ENCODE results near the gene FAM241B.

Gene FAM241B

DNA sequence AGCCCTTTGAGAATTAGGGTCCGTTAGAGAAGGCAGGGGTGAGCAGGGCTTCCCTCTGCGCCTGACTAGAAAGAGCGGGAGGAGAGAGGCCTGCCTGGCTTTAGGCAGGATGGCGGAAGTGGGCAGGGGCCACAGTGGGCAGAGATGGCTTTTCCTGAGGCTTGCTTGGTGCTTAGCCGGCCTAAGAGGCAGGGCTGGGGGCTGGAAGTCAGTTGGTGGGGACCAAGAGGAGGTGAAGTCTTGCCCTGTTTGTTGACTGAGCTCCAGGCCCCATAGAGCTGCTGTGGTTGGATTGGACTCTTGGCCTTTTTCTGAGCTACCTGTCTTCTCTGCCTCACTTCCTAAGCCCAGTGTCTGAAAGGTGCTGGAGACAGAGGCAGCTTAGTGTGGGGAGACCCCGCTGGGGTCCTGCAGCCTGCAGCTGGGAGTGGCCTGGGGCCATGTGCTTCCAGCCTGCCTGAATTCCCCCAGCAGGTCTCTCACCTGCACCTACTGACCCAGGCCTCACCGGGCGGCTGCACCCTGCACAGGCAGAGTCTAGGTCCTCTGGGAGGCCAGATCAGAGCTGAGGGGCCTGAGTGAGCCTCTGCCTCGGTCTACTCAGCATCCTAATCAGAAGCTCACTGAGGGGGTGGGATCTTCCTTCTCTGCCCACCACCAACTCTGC is 4.8 kb downstream of the FAM241B start:
- DNase-seq: no peak

DNA sequence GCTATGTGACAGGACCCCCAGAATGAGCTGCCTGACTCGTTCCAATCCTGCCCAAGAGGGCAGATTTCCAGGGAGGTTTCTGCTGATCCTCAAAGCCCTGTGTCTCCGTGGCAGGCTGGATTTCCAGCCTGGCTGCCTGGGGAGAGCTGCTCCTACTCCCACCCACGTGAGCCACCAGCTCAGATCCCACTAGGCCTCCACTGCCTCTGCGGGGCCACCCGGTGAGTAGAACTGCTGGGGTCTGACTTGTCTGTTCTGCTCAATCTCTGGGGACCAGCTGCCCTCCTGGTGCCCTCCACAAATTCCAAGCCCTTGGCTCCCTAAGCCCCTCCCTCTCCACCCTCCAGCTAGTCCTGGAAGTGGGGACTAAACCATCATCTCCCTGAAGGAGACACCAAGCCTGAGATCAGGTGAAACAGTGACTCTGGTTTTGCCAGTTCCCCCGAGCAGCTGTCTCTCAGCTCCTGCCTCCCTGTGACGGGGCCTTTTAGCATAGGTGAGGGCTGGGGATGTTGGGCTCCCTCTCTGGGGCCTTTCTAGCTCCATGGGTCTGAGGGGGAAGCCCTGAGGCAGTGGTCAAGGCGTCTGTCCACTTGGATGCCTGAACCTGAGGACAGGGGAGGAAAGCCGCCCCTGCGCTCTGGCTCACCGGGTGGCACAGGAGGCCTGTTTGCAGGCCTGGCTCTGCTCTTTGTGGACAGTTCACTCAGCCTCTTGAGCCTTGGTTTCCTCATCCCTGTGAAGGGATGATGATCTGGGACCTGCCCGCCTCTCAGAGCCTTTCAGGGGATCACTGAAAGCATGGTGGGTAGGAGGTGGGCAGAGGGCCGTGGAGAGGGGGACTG is 5.6 kb downstream of the FAM241B start:
- no peak for DNase-seq

DNA sequence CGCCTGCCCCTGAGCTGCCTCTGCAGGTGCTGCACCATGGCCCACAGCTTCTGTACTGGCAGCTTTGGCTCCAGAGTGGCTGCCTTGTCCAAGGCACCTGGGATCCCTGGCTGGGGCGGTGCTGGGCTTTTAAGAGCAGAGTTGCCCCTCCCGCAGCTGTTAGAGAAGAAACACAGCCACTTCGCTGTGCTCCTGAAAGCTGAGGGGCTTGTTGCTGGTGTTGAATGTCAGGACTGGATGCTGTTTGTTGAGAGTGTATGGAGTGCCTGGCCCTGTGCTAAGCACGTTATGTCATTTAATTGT is 6.2 kb downstream of the FAM241B start:
- DNase-seq: no peak

DNA sequence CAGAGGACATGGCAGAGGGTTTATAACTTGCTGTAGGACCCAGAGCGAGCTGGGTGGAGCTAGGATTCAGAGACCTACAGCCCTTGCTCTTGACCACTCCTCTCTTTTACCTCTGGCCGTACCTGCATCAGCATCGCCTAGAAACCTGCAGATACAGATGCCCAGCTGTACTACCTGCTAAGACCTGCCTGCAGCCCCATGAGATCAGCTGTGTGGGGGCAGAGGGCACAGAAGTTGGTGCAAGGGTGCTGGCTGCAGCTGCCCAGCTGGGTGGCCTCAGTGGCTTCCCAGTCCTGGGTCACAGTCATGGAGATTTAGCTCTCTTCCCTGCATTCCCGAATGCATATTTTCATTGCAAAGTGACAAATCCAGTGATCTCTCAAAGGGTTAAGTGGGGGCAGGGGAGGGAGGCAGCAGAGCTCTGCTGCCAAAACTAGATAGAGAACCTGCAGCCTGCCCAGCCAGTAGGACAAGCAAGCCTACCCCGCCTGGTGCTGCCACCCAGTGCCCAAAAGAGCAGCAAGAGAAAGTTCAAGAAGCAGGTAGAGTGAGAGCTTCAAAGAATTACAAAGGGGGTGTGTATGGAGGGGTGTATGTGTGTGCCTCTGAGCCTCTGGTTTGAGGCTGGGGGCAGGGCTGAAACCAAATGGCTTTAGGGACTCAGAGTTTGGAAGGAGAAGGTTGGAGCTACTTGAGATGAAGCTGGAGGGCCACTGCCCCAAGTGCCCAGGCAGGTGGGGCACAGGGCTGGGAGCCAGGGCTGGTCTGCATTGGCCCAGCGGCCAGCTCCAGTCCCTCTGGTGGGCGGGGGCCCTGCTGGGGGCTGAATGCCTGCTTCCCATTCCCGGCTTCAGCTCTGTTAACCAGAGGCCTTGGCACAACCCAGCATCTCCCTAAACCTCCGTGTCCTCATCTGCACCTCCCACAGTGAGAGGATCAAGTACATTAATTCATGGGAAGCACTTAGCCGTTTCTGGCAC is 6.9 kb downstream of the FAM241B start:
- peak in 11 of 51 donors; percentile 4 to 21 (median 11) for DNase-seq

DNA sequence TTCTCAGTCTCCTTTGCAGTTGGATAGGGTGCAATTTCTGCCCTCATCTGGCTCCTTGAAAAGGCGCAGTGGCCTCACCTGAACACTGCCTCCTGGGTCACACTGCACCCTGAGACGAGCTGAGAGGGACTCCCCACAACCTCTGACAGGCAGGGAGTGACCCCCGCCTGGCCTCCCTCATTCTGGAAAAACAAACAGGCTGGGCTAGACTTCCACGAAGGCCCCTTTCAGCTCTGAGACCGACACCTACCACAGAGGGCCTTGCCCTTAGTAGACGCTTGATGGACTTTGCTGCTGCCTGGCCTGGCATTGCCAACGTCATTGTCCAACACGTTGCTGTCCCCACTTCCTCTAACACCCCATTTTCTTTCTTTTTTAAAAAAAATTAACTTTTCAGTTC is 8.6 kb downstream of the FAM241B start:
- no peak for DNase-seq

DNA sequence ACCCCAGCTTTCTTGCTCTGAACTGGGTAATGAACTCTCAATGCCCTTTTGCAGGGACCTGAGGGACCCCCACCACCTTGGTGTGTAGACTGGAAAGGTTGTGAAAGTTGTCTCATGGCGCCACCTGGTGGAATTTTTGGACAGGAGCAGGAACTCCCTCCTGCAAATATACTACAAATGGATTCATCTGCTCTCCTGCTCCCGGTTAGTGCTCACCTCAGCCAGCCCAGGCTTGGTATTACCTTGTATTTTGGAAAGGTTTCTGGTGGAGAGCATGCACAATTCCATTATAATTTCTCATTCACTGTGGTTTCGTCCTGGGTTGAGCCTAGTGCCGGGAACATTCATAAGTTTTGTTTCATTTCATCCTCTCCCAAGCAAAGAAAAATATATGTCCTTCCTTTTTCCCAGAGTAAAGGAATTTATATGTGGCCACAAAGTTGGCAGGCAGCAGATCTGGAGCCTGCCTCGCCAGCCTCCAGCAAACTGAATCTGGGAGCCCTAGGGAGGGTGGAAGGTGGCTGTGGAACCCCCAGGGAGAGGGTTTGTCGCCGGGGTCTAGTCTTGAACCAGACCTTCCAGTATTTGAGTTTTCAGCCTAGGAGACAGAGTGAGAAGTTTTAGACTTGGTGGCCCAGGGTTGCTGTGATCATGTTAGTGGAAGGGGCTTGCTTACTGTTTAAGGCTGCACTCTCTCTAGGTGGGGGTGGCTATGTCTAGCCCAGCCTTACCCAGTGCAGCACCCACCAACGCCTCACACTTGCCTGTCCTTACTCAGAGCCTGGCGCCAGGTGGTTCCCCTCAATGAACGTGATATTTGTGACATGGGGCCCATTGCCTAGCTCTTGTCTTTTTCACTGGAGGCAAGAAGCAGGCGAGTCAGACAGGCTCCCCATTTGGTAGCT is 9.5 kb downstream of the FAM241B start:
- DNase-seq: peak in 38 of 51 donors; percentile 2 to 78 (median 42)

DNA sequence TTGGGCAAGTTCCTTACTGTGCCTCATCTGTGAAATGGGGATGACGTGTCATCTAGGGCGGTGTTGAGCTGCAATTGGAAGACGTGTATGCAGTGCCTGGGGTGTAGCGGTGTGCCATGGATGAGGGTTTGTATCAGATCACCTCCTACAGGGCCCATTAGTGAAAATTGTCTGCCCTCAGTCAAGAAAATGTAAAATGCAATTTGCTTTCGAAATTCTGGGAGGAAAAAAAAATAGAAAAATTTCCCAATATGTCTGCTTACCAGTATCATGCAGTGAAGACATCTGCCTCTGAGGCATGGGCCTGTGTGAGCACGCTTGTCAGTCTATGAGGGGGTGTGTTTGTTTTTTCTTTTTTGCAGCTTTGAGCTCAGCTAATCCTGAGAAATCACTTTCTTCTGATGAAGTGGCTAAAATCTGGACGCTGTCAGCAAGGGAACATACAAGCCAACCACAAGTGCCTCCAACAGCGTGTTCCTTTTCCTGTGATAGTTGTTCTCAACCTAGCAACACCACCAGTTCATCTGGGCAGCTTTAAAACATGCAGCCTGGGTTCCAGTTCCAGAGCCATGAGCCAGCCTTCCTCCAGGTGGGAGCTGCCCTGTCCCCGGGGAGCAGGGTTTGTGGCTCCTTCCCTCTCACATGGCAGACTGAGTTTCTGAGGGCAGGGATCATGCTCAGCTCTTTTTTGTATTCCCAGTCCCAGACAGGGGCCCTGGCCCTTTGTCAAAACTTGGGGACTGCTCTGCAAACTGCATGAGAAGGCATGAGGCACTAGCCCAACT is 10.3 kb downstream of the FAM241B start:
- DNase-seq: no peak

DNA sequence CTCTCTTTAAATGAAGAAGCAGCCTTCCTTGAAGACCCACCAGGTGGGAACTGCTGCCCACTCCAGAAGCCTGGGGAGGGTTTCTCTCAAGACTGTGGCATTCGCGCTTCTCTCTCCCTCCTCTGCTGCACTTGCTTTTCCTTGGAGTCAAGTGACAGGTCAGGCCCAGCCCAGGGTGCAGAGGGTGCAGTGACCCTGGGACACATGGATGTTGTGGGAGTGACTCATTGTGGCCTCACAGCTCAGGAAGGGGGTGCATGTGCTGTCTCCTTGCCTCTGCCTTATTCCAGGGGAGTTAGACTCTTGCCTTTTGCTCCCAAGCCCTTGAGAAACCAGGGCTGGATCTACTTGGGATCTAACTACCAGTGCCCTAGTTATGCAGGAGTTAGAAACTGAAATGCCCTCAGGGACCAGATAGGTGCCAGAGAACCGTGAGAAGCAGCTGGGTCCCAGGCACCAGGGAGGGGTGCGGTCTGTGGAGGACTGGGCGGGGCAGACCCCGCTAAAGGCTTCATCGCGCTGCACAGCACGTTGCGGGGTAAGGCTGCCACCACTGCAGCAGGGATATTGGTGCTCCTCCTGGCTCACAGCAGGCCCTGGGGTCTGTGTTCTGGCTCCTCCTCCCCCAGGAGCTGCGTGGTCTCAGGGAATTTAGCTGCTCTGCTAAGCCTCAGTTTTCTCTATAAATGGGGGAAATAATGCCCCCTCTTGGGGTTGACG is 11.4 kb downstream of the FAM241B start:
- no peak for DNase-seq

DNA sequence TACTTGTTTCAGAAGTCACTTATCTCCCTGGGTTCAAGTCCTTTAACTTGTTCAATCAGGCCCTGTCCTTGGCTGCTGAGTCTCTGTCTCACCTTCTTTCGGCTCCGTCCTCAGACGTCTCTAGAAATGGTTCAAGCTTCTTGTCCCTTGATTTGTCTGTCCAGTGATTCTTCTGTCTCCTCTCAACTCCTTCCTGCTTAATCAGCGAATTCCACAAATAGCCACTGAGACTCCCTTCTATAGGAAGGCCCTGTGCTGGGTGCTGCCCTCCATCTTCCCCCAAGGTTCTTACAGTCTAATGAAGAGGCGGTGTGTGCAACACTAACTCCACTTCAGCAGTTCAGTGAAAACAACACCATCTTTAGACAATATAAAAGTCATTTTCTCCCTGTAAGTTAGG is 12.7 kb downstream of the FAM241B start:
- DNase-seq: no peak

DNA sequence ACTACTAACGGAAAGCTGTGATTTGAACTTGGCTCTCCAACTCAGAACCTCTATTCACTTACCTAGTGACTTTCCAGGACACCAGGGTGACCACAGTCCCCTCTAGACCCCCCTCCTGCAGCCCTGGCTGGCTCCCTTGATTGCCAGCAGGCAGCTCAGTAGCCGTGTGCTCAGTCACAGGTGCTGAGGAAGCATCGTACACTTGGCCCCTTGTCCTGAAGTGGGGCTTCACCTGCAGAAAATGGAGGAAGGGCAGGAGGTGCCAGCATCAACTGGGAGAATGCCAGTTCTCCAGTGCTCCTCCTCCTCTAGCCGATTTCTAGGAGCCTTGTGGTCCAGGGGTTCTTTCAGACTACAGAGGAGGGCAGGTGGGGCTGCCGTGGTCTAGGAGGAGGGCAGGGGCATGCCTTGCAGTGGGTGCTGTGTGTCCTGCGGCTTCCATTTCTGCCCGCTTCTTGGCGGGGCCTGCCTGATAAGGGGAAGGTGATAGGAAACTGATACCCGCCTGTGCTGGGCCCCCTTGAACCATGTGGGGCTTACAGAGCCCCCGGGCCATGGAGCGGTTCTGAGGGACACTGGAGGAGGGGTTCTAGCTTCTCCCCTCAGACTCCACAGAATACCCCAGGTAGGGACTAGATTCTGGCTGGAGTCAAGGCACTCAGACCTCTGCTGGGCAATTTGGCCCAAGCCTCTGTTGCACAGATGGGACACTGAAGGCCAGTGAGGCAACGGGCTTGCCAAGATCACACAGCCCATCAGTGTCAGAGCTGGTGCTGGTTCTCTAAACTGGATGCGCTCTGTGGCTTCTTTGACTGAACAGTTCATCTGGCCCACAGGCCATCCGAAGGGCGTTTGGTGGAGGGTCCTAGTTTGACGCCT is 14.0 kb downstream of the FAM241B start:
- no peak for DNase-seq

DNA sequence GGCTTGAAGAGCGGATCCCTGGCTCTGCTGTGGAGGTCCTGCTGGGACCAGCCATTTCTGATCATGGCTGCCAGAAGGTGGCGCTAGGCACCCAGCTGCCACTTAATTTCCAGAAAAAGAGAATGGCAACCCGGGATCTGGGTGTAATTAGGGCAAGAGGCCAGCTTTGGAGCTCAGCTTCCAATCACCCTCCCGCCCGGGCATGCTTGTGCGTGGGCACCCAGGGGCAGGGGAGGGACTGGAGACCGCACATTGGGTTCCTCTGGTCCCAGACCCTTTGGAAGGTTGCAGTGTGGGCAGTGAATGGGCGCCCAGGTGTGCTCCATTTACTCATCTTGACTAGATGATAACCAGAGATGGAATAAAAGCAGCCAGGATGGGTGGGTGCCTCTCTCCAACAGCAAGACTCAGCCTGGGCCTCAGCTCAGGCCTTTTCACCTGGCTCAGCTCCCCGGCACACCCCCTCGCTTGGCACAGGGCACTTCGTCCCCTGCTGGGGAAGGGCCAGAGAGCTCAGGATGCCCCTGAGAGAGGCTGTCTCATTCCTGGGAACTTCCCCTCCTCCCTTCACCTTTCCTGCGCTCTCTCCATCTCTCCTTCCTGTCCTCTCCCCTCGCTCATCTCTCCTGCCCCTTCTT is 14.7 kb downstream of the FAM241B start:
- peak in 37 of 51 donors; percentile 9 to 73 (median 42) for DNase-seq

DNA sequence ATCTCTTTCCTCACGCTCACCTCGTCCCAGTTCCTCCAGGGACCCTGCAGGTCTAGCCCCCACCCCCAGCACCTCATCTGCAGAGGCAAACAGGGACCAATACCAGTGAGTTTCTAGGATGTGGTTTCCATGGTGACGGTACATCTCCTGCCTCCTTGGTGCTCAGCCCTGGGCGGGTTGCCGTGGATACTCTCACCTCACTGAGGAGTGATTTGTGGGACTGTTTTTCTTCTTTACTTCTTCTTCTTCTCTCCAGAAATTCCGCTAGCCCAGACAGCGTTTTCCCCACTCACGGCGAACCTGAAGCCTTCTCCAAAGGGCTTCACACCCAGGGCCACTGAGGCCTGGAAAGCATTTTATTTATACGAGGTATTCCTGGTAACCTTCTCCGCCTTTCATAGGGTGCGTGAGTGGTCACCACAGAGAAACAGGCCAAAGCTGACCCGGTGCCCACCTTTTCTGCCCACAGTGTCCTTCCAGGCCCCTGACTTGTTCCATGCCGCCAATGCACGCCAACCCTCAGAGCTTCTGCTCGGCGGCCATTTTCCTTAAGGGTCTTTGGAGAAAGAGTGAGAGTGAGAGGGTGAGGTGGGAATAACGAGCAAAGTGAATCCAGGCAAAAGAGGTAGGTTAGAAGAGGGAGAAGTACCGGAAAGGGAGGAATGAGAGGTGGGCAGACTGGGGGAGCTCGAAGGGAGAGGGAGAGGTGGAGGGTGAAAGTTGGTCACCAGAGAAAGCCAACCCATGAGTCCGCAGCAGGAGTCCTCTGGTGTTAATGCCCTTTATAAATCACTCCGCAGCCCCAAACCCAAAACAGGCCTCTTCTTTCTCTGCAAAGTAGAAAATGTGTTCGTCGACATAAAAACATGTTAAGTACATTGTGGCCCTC is 15.5 kb downstream of the FAM241B start:
- peak in 22 of 51 donors; percentile 9 to 74 (median 32) for DNase-seq

DNA sequence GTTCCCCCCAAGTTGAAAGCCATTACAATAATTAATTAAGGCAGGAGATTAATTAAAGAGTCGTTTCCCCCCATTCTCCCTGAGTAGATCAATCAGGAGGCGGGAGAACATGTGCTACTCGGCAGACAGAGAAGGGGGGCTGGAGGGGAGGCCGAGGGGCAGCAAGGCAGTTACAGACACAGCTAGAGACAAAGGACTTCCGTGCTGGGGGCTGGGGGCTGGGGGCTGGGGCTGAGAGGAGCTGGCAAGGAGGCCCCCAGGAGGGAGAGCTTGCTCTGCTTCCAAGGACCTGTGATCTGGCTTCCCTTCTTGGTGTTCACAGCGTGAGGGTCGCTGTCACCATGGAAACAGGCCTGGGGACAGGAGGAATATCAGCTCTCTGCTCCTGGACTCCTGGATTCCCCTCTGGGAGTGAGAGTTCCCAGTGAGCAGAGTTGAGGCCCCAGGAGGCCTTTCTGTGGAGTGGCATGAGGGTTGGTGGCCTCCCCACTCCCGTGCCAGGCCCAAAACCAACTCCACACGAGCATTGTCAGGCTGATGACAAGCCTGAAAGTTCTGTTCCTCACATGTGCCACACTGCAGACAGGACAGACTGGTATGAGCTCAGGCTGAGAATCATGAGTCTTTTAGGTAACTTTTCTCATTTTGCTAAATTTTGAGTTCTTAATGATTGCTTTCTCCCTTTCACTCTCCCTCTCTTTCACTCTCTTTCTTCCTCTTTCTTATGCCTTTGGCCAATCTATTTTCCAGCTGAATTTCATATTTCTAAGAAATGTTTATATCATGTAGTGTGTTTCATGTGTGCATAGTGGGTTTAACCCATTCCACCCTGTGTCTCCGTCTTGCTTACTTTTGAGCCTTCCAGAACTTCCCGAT is 16.4 kb downstream of the FAM241B start:
- peak in 1 of 51 donors; percentile 7 for DNase-seq

DNA sequence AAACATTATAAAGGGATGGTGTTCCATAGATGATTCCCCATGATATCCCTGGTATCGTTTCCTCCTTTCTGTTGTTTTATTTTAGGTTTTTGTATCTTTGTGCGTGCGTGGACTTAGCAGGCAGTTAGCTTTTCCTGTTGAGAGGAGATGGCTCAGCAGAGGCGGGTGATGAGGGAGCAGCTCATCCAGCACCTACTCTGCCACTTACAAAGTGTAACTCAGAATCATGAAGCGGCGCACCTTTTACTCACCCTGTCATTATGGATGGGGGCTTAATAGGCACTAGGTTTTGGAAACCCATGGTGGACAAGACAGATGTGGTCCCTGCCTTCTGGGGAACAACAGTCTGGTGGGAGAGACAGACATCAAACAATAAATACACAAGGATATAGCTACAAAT is 17.1 kb downstream of the FAM241B start:
- peak in 1 of 51 donors; percentile 4 for DNase-seq

DNA sequence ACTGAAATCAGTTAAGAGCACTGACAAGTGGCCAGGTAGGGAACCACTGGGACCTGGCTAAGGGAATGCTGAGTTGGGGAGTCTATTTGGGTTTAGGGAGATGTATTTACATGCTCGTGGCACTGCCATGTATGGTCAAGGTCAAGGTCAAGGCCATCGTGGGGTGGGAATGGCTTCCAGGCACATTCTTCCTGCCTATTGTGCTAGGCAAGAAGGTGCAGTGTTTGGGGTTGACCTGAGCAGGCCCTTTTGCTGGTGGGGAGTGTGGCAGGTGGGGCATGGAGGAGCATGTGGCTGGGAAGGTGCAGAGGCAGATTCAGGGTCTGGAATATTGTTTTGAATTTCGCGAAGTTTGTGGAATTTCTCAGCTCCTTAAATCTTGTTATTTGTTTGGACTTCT is 17.8 kb downstream of the FAM241B start:
- no peak for DNase-seq

DNA sequence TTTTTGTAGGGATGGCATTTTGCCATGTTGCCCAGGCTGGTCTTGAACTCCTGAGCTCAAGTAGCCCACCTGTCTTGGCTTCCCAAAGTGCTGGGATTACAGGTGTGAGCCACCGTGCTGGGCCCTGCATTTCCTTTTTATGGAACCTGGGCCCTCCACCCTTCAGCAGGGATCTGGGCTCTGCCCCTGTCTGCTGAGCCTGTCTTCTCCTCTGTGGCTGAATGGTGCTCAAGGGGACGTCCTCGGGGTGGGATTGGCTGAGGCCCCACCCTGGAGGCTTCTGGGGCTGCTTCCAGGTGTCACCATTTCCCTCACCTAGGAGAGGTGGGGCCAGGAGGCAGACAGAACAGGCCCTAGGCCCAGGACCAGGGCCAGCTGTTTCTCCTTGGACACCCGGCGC is 18.4 kb downstream of the FAM241B start:
- no peak for DNase-seq

All from hypothalamus (tissue), 51 donors.